SK-N-MC (cell line): ENCODE results near the gene ALS2CL.

ENCODE experiments used
- DNase-seq: peaks from one replicate; pipeline ENCODE4 v3.0.0-alpha.2; 2011; ENCODE audit warnings: low read depth, low spot score
- H3K27ac ChIP-seq: fragments of 200-600 bp; sonication (generic); 2 replicates; pipeline ENCODE4 v1.5.1; 2016; ENCODE audit warnings: mixed run types
- H3K36me3 ChIP-seq: fragments of 200-600 bp; sonication (generic); 2 replicates; pipeline ENCODE4 v1.6.1; 2017; ENCODE audit warnings: antibody characterized with exemption, low read length, mixed read lengths; ENCODE audit not compliant: insufficient read depth
- H3K4me3 ChIP-seq: fragments of 200-600 bp; sonication (generic); 2 replicates; pipeline ENCODE4 v1.5.1; 2016
- H3K9ac ChIP-seq: fragments of 200-600 bp; sonication (generic); 2 replicates; pipeline ENCODE4 v1.8.0; 2017; ENCODE audit warnings: mixed run types, mixed read lengths; ENCODE audit not compliant: insufficient read length
- H3K9me3 ChIP-seq: fragments of 200-600 bp; sonication (generic); 2 replicates; pipeline ENCODE4 v1.6.1; 2017; ENCODE audit warnings: low read depth, mild to moderate bottlenecking, antibody characterized with exemption, low read length, moderate library complexity, mixed read lengths
- EZH2 ChIP-seq: fragments of 200-600 bp; sonication (generic); IDR thresholded peaks from one replicate; pipeline ENCODE4 v1.6.1; 2017; ENCODE audit warnings: antibody characterized with exemption
- FOXP2 ChIP-seq: optimal IDR thresholded peaks from 2 replicates; pipeline ENCODE3; 2011; ENCODE audit warnings: mild to moderate bottlenecking, moderate library complexity; ENCODE audit not compliant: insufficient read depth; ENCODE audit errors: extremely low read length, control extremely low read depth
- POLR2AphosphoS5 ChIP-seq: IDR thresholded peaks from 2 replicates; pipeline ENCODE4 v1.6.1; 2012; ENCODE audit warnings: mild to moderate bottlenecking, low read depth, low read length, borderline replicate concordance

The ALS2CL gene

GRCh38 chr3:46665763-46666452 is 27.6 kb downstream of the ALS2CL start:
- no peaks in the 10 kb centered on the region for H3K9me3 ChIP-seq
- H3K27ac ChIP-seq: no peak overlapping the region
- no peak for DNase-seq
- no peak for TF ChIP-seq EZH2
- TF ChIP-seq POLR2AphosphoS5: no peak
- no peak for TF ChIP-seq FOXP2
- H3K36me3 ChIP-seq: no peaks in the 10 kb centered on the region
- H3K9ac ChIP-seq: no peak overlapping the region
- H3K4me3 ChIP-seq: no peak overlapping the region

GRCh38 chr3:46664971-46665762 is 28.3 kb downstream of the ALS2CL start:
- H3K4me3 ChIP-seq: no peak overlapping the region
- no peak overlapping the region for H3K27ac ChIP-seq
- TF ChIP-seq FOXP2 (no peak), EZH2 (no peak), POLR2AphosphoS5 (no peak)
- H3K36me3 ChIP-seq: no peaks in the 10 kb centered on the region
- DNase-seq: no peak
- H3K9ac ChIP-seq: no peak overlapping the region
- no peaks in the 10 kb centered on the region for H3K9me3 ChIP-seq

- no peaks in the 10 kb centered on the region for H3K36me3 ChIP-seq
- H3K4me3 ChIP-seq: no peak overlapping the region
- no peak overlapping the region for H3K9ac ChIP-seq
- no peak overlapping the region for H3K27ac ChIP-seq
- H3K9me3 ChIP-seq: no peaks in the 10 kb centered on the region
- TF ChIP-seq EZH2 (no peak), POLR2AphosphoS5 (no peak), FOXP2 (no peak)
- no peak for DNase-seq
These were observed 29.1 kb downstream of the ALS2CL start for GRCh38 chr3:46664188-46664970.

GRCh38 chr3:46663591-46664135 is 29.8 kb downstream of the ALS2CL start:
- TF ChIP-seq FOXP2 (no peak), POLR2AphosphoS5 (no peak), EZH2 (no peak)
- no peak for DNase-seq
- H3K27ac ChIP-seq: no peak overlapping the region
- no peaks in the 10 kb centered on the region for H3K9me3 ChIP-seq
- H3K4me3 ChIP-seq: no peak overlapping the region
- H3K9ac ChIP-seq: no peak overlapping the region
- no peaks in the 10 kb centered on the region for H3K36me3 ChIP-seq

GRCh38 chr3:46662771-46663551 is 30.5 kb downstream of the ALS2CL start:
- TF ChIP-seq FOXP2: no peak
- no peak for TF ChIP-seq EZH2
- TF ChIP-seq POLR2AphosphoS5: no peak
- Histone ChIP-seq H3K9ac (no peak overlapping the region), H3K9me3 (no peaks in the 10 kb centered on the region), H3K27ac (no peak overlapping the region), H3K4me3 (no peak overlapping the region), H3K36me3 (no peaks in the 10 kb centered on the region)
- DNase-seq: no peak

GRCh38 chr3:46661776-46662766 is 31.4 kb downstream of the ALS2CL start:
- Histone ChIP-seq H3K4me3 (no peak overlapping the region), H3K36me3 (no peaks in the 10 kb centered on the region), H3K27ac (no peak overlapping the region), H3K9ac (no peak overlapping the region), H3K9me3 (no peaks in the 10 kb centered on the region)
- DNase-seq: no peak
- TF ChIP-seq POLR2AphosphoS5: no peak
- TF ChIP-seq FOXP2: no peak
- TF ChIP-seq EZH2: no peak
